HepG2 (cell line): ENCODE data around the gene ARFGEF3. TPM values are rescaled to one million over a fixed set of nuclear protein-coding genes. Genes with fewer than 3 reads are reported as not detected.

Source experiments
- ATF2 ChIP-seq: sonication (generic); formaldehyde crosslinking; IDR thresholded peaks from 2 replicates; pipeline ENCODE4 v1.4.0; 2020; ENCODE audit warnings: missing genetic modification reagents
- CREB1 ChIP-seq, 2 experiments: fragments of 450-650 bp in 1 of 2; IDR thresholded peaks; 2 replicates each; pipeline ENCODE4 v1.6.1; 2016 to 2017; ENCODE audit warnings: control low read depth in 1 of 2, mild to moderate bottlenecking in 1 of 2, missing compliant biosample characterization in 1 of 2, missing genetic modification characterization in 1 of 2
- FOSL2 ChIP-seq: sonication (generic); formaldehyde crosslinking; IDR thresholded peaks from 2 replicates; pipeline ENCODE4 v1.4.0; 2020; ENCODE audit warnings: missing genetic modification reagents
- FOXP4 ChIP-seq: sonication (generic); formaldehyde crosslinking; IDR thresholded peaks from 2 replicates; pipeline ENCODE4 v1.4.0; 2020; ENCODE audit warnings: missing genetic modification reagents
- HMG20A ChIP-seq: IDR thresholded peaks from 2 replicates; pipeline ENCODE4 v1.6.1; 2016; ENCODE audit warnings: borderline replicate concordance
- HNF4G ChIP-seq, 2 experiments: sonication (generic) in 1 of 2; formaldehyde crosslinking in 1 of 2; IDR thresholded peaks; 2 replicates each; pipeline versions ENCODE4 v1.4.0 to v1.6.1; 2011 to 2020; ENCODE audit warnings: borderline replicate concordance in 2 of 2, low read depth in 2 of 2, mild to moderate bottlenecking in 2 of 2, low read length in 1 of 2, missing genetic modification reagents in 1 of 2, moderate library complexity in 1 of 2
- HOXA7 ChIP-seq: sonication (generic); formaldehyde crosslinking; IDR thresholded peaks from 2 replicates; pipeline ENCODE4 v1.8.1; 2022; ENCODE audit warnings: mild to moderate bottlenecking, missing genetic modification reagents, moderate library complexity
- LCORL ChIP-seq, 2 experiments: fragments of 450-650 bp in 1 of 2; sonication (generic) in 1 of 2; formaldehyde crosslinking in 1 of 2; IDR thresholded peaks; 2 replicates each; pipeline versions ENCODE4 v1.5.0 to v1.6.1; 2017 to 2020; ENCODE audit warnings: antibody characterized with exemption in 1 of 2, missing genetic modification reagents in 1 of 2
- SATB2 ChIP-seq: sonication (generic); formaldehyde crosslinking; IDR thresholded peaks from 2 replicates; pipeline ENCODE4 v1.5.0; 2020; ENCODE audit warnings: missing genetic modification reagents
- SRF ChIP-seq: IDR thresholded peaks from 2 replicates; pipeline ENCODE4 v1.6.1; 2011; ENCODE audit warnings: mild to moderate bottlenecking, low read depth, low read length, moderate library complexity
- ZBTB20 ChIP-seq: sonication (generic); formaldehyde crosslinking; IDR thresholded peaks from 2 replicates; pipeline ENCODE4 v1.8.1; 2023; ENCODE audit warnings: missing genetic modification reagents, low read depth, mild to moderate bottlenecking, borderline replicate concordance
- ZNF136 ChIP-seq: sonication (generic); formaldehyde crosslinking; IDR thresholded peaks from 2 replicates; pipeline ENCODE4 v1.8.1; 2022; ENCODE audit warnings: low read depth, mild to moderate bottlenecking, moderate library complexity, missing genetic modification reagents
- ZNF205 ChIP-seq: IDR thresholded peaks from 2 replicates; pipeline ENCODE4 v1.6.1; 2018; ENCODE audit warnings: missing biosample characterization, missing genetic modification reagents
- ZNF331 ChIP-seq: sonication (generic); formaldehyde crosslinking; IDR thresholded peaks from 2 replicates; pipeline ENCODE4 v1.4.0; 2020; ENCODE audit warnings: missing genetic modification reagents
- ZNF530 ChIP-seq: sonication (generic); formaldehyde crosslinking; IDR thresholded peaks from 2 replicates; pipeline ENCODE4 v1.5.0; 2020; ENCODE audit warnings: low read depth, mild to moderate bottlenecking, missing genetic modification reagents
- ZNF609 ChIP-seq: sonication (generic); formaldehyde crosslinking; IDR thresholded peaks from 2 replicates; pipeline ENCODE4 v1.4.0; 2020; ENCODE audit warnings: mild to moderate bottlenecking, missing genetic modification reagents, borderline replicate concordance
- ZNF644 ChIP-seq: IDR thresholded peaks from 2 replicates; pipeline ENCODE4 v1.6.1; 2016; ENCODE audit warnings: low read depth
- ZNF737 ChIP-seq: sonication (generic); formaldehyde crosslinking; IDR thresholded peaks from 2 replicates; pipeline ENCODE4 v1.5.0; 2020; ENCODE audit warnings: missing genetic modification reagents, mild to moderate bottlenecking, borderline replicate concordance
- polyA plus RNA-seq, 8 experiments: library from polyadenylated mRNA; depleted of rRNA in 3 of 8; stranded (reverse) in 7 of 8; unstranded in 1 of 8; fragments of >200 nt; fragmentation: Illumina TruSeq in 4 of 8; extraction: Trizol in 4 of 8; gene quantifications; 2 replicates each; pipeline versions ENCODE4 v1.2.1 to v1.2.3, GENCODE V29; 2011 to 2016; ENCODE audit warnings: low read depth in 4 of 8, missing spikeins in 1 of 8, mixed read lengths in 1 of 8; ENCODE audit not compliant: insufficient read depth in 1 of 8
- total RNA-seq, 5 experiments: library from RNA; depleted of rRNA; stranded (reverse); fragments of >200 nt; fragmentation: Illumina TruSeq; extraction: Trizol; gene quantifications; 2 replicates each; pipeline ENCODE4 v1.2.3, GENCODE V29; 2016; ENCODE audit warnings: low read depth in 1 of 5
- TF ChIP-seq, protein P1 (sequence below): sonication (generic); formaldehyde crosslinking; IDR thresholded peaks from 2 replicates; pipeline ENCODE4 v1.4.0; 2020; ENCODE audit warnings: mild to moderate bottlenecking, missing genetic modification reagents, borderline replicate concordance

The ARFGEF3 gene
- total and polyA plus RNA-seq, 2 of the 13 experiments (the other 11 are each of a cell fraction or from before 2014, with no cell fraction given), result 0.60 to 2.6 TPM

GRCh38 chr6:138227316-138227781, 65.6 kb downstream of the ARFGEF3 start (continued):
- peak; percentile 56 for TF ChIP-seq ZNF609
- TF ChIP-seq ZNF136, result 0 out of 2 replicates have a peak, but pooled peaks have one; percentile 39
- TF ChIP-seq FOXP4, result peak; percentile 73; the same call in 1 of the 2 replicates
- peak; percentile 69; the same call in 1 of the 2 replicates for TF ChIP-seq ZNF331 (CRISPR knock-in tag)
- TF ChIP-seq ATF2 (CRISPR knock-in tag), result peak; percentile 35; the same call in 1 of the 2 replicates
- peak; percentile 42; the same call in 1 of the 2 replicates for TF ChIP-seq FOSL2 (CRISPR knock-in tag)
- TF ChIP-seq ZBTB20 (CRISPR knock-in tag), result peak; percentile 81
- TF ChIP-seq ZNF644, result peak; percentile 12; the same call in 1 of the 2 replicates
- TF ChIP-seq ZNF205 (CRISPR knock-in tag), result 0 out of 2 replicates have a peak, but pooled peaks have one; percentile 14
- TF ChIP-seq ZNF530 (CRISPR knock-in tag), result no peak
- TF ChIP-seq ZNF737 (CRISPR knock-in tag), result no peak
- TF ChIP-seq CREB1 (IDR thresholded peaks at IDR 0.05), result no peak
- peak; percentile 35; the same call in 1 of the 2 replicates for TF ChIP-seq CREB1 (CRISPR knock-in tag; IDR thresholded peaks at IDR 0.05)
- TF ChIP-seq LCORL (IDR thresholded peaks at IDR 0.05), result no peak
- peak; percentile 62; the same call in 1 of the 2 replicates for TF ChIP-seq LCORL (CRISPR knock-in tag; IDR thresholded peaks at IDR 0.05)
- 0 out of 2 replicates have a peak, but pooled peaks have one; percentile 30 for TF ChIP-seq SRF
- no peak for TF ChIP-seq HOXA7 (CRISPR knock-in tag)
- TF ChIP-seq HNF4G (IDR thresholded peaks at IDR 0.05; ENCODE audit: borderline replicate concordance, low read depth, low read length), result no peak
- TF ChIP-seq HNF4G (CRISPR knock-in tag; IDR thresholded peaks at IDR 0.05; ENCODE audit: borderline replicate concordance, low read depth), result no peak
- no peak for TF ChIP-seq SATB2 (CRISPR knock-in tag)
- TF ChIP-seq, protein P1, sequence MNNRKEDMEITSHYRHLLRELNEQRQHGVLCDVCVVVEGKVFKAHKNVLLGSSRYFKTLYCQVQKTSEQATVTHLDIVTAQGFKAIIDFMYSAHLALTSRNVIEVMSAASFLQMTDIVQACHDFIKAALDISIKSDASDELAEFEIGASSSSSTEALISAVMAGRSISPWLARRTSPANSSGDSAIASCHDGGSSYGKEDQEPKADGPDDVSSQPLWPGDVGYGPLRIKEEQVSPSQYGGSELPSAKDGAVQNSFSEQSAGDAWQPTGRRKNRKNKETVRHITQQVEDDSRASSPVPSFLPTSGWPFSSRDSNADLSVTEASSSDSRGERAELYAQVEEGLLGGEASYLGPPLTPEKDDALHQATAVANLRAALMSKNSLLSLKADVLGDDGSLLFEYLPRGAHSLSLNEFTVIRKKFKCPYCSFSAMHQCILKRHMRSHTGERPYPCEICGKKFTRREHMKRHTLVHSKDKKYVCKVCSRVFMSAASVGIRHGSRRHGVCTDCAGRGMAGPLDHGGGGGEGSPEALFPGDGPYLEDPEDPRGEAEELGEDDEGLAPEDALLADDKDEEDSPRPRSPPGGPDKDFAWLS (CRISPR knock-in tag), result no peak
- peak; percentile 70; the same call in 1 of the 2 replicates for TF ChIP-seq HMG20A (CRISPR knock-in tag)
